ENCODE measurements around the gene CUEDC1. TPM values are rescaled to one million over a fixed set of nuclear protein-coding genes. Genes with fewer than 3 reads are reported as not detected.

The CUEDC1 gene, protein sequence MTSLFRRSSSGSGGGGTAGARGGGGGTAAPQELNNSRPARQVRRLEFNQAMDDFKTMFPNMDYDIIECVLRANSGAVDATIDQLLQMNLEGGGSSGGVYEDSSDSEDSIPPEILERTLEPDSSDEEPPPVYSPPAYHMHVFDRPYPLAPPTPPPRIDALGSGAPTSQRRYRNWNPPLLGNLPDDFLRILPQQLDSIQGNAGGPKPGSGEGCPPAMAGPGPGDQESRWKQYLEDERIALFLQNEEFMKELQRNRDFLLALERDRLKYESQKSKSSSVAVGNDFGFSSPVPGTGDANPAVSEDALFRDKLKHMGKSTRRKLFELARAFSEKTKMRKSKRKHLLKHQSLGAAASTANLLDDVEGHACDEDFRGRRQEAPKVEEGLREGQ
- total RNA-seq, result 10 to 100 TPM; 19.7 to 55.7 TPM
- polyA plus RNA-seq, result 10 to 100 TPM; 22.9 to 35.5 TPM
- long read RNA-seq, donor 1, transcript CUEDC1-206 (11 exons, 3,621 nt), result major isoform, 13 of 19 reads
- long read RNA-seq, donor 1, partial matches to known transcripts, result 0 of 19 reads
- long read RNA-seq, donor 1, other reads (novel, unspliced or antisense), result 0 of 19 reads
- long read RNA-seq, donor 2, partial matches to known transcripts, result 0 of 6 reads
- long read RNA-seq, donor 2, other reads (novel, unspliced or antisense), result 0 of 6 reads
- long read RNA-seq, donor 3, partial matches to known transcripts, result 0 of 6 reads
- long read RNA-seq, donor 3, other reads (novel, unspliced or antisense), result 0 of 6 reads
- long read RNA-seq, donor 4, transcript CUEDC1-204 (2 exons, 707 nt), result major isoform, 6 of 12 reads
- long read RNA-seq, donor 4, transcript CUEDC1-206 (11 exons, 3,621 nt), result minor isoform, 5 of 12 reads
- long read RNA-seq, donor 4, partial matches to known transcripts, result 0 of 12 reads
- long read RNA-seq, donor 4, other reads (novel, unspliced or antisense), result 0 of 12 reads
- long read RNA-seq, donor 5, partial matches to known transcripts, result 0 of 10 reads
- long read RNA-seq, donor 5, other reads (novel, unspliced or antisense), result 0 of 10 reads

DNA sequence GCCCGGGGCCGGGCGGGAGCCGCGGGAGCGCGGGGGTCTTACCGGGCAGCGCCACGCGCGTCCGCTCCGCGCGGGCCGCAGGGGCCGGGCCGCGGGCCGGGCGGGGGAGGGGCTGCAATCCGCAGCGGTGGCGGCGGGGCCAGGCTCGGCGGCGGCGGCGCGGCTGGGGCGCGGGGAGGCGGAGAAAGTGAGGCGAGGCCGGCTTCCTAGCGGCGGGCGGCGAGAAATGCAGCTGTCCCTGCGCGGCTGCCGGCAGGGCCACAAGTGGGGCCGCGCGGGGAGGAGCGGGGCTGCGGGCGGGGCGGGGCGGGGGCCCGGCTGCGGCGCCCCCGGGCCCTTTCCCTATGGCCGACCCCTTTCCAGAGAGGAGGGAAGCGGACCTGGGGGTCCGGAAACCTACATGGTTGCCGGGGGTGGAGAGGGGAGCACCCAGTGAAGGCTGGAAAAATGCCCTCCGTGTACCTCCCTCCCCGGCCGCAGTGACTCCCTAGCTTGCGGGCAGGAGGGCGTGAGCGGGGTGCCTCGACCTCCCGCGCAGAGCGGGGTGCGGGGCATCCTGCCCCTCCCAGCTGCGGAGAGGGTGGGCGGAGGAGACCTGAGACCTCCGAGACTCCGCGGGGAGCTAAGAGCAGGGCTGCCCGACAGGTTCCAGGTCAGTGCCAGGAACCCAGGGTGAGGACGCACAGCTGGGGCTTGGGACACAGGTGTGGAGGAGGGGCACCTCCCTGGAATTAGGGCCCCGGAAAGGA is at the start of gene CUEDC1:
TSS of gene CUEDC1 (minus strand) at position 230 of the 749 bp plus-strand sequence. CDS start 69,848 bp downstream, outside the sequence.
- Histone ChIP-seq H3K4me1 (ENCODE audit: control insufficient read depth in 5 of 5, insufficient read depth in 5 of 5, low read length in 5 of 5) (peaks cover 12 to 38% (median 21%) of the 10 kb centered on the region in 5 donors), H3K27ac (ENCODE audit: low read depth in 1 of 2, low read length in 1 of 2) (peak within 1 kb of the TSS; percentile 96 to 100), H3K27me3 (ENCODE audit: control insufficient read depth in 3 of 3, insufficient read depth in 3 of 3, low read length in 2 of 3) (no peaks in the 10 kb centered on the region), H3K36me3 (ENCODE audit: control insufficient read depth in 4 of 4, insufficient read depth in 4 of 4, low read length in 4 of 4) (no peaks in the 10 kb centered on the region), H3K9me3 (ENCODE audit: control insufficient read depth in 4 of 4, insufficient read depth in 3 of 4, low read length in 3 of 4) (no peaks in the 10 kb centered on the region), H3K9ac (ENCODE audit: insufficient read depth in 1 of 2, low read length in 2 of 2) (peak within 1 kb of the TSS; percentile 46 to 71), H3K4me3 (peak within 1 kb of the TSS; percentile 70)
- 1 to 3% methylated on average over 37 to 79 of the region's 79 CpGs for WGBS, 2 donors
- ATAC-seq (ENCODE audit: insufficient read depth, low FRiP score), result peak; percentile 77
- peak; percentile 69 to 86 (median 76) for DNase-seq
- TF ChIP-seq, protein P1, sequence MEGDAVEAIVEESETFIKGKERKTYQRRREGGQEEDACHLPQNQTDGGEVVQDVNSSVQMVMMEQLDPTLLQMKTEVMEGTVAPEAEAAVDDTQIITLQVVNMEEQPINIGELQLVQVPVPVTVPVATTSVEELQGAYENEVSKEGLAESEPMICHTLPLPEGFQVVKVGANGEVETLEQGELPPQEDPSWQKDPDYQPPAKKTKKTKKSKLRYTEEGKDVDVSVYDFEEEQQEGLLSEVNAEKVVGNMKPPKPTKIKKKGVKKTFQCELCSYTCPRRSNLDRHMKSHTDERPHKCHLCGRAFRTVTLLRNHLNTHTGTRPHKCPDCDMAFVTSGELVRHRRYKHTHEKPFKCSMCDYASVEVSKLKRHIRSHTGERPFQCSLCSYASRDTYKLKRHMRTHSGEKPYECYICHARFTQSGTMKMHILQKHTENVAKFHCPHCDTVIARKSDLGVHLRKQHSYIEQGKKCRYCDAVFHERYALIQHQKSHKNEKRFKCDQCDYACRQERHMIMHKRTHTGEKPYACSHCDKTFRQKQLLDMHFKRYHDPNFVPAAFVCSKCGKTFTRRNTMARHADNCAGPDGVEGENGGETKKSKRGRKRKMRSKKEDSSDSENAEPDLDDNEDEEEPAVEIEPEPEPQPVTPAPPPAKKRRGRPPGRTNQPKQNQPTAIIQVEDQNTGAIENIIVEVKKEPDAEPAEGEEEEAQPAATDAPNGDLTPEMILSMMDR (IDR thresholded peaks at IDR 0.05; ENCODE audit: control extremely low read depth, extremely low read depth), result no peak

DNA sequence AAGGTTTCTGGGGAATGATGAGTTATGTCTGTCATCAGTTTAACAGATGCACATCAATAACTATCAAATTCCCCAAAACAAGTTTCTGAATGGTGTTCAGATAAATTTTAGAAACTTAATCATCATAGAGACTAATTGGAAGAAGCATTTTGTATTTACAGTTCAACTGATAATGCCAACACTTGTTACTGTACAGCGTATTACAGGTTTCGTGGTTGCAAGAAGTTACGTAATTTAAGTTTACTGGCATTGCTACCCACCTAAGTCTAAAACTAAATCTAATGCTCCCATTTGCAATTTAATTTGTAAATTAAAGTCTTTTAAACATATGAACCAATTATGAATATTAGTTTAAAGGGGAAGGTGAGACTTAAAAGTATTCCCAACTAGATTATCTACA is 48.8 kb upstream of the CUEDC1 start:
- peaks cover 6 to 52% (median 18%) of the 10 kb centered on the region in 4 donors for H3K36me3 ChIP-seq (ENCODE audit: control insufficient read depth in 4 of 4, insufficient read depth in 4 of 4, low read length in 4 of 4)

DNA sequence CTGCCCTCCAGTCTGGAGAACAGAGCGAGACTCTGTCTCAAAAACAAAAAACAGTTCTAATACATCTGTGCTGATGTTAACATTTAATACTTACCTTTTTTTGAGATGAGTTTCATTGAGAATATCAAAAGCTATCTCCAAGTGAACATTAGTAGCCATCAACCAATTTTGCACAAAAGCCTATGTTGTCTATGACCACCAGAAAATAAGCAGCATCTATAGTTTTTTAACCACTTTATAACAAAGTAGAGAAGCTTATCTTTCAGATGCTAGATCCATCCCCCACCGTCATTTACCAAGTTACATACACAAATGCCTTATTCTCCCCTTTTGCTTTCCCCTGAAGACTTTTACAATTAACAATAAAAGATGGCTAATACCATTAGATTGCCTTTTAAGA is 47.8 kb upstream of the CUEDC1 start:
- no peaks in the 10 kb centered on the region for H3K9me3 ChIP-seq (ENCODE audit: control insufficient read depth in 4 of 4, insufficient read depth in 3 of 4, low read length in 3 of 4)
- H3K36me3 ChIP-seq (ENCODE audit: control insufficient read depth in 4 of 4, insufficient read depth in 4 of 4, low read length in 4 of 4), result peaks cover 6 to 52% (median 18%) of the 10 kb centered on the region in 4 donors
- no peak overlapping the region for H3K9ac ChIP-seq (ENCODE audit: insufficient read depth in 1 of 2, low read length in 2 of 2)
- WGBS, 2 donors, result 89 to 94% methylated on average over 2 of the region's 2 CpGs
- no peak overlapping the region for H3K4me3 ChIP-seq
- H3K27ac ChIP-seq (ENCODE audit: low read depth in 1 of 2, low read length in 1 of 2), result no peak overlapping the region
- H3K27me3 ChIP-seq (ENCODE audit: control insufficient read depth in 3 of 3, insufficient read depth in 3 of 3, low read length in 2 of 3), result no peaks in the 10 kb centered on the region
- no peak for ATAC-seq (ENCODE audit: insufficient read depth, low FRiP score)
- TF ChIP-seq, protein P1 (IDR thresholded peaks at IDR 0.05; ENCODE audit: control extremely low read depth, extremely low read depth), result no peak
- peaks cover 2 to 37% (median 16%) of the 10 kb centered on the region in 5 donors for H3K4me1 ChIP-seq (ENCODE audit: control insufficient read depth in 5 of 5, insufficient read depth in 5 of 5, low read length in 5 of 5)
- no peak for DNase-seq

More for the DNA sequence above, 48.8 kb upstream of the CUEDC1 start:
- TF ChIP-seq, protein P1 (IDR thresholded peaks at IDR 0.05; ENCODE audit: control extremely low read depth, extremely low read depth), result no peak
- DNase-seq (no peak), ATAC-seq (ENCODE audit: insufficient read depth, low FRiP score) (no peak)
- Histone ChIP-seq H3K27me3 (ENCODE audit: control insufficient read depth in 3 of 3, insufficient read depth in 3 of 3, low read length in 2 of 3) (no peaks in the 10 kb centered on the region), H3K9ac (ENCODE audit: insufficient read depth in 1 of 2, low read length in 2 of 2) (no peak overlapping the region), H3K4me3 (no peak overlapping the region), H3K4me1 (ENCODE audit: control insufficient read depth in 5 of 5, insufficient read depth in 5 of 5, low read length in 5 of 5) (peaks cover 2 to 37% (median 16%) of the 10 kb centered on the region in 5 donors), H3K27ac (ENCODE audit: low read depth in 1 of 2, low read length in 1 of 2) (no peak overlapping the region), H3K9me3 (ENCODE audit: control insufficient read depth in 4 of 4, insufficient read depth in 3 of 4, low read length in 3 of 4) (no peaks in the 10 kb centered on the region)
- 43 to 74% methylated on average over 3 of the region's 3 CpGs for WGBS, 2 donors

Measured in lung (tissue), 16 donors.